ENCODE data around the gene TEX101. TPM values are rescaled to one million over a fixed set of nuclear protein-coding genes. Genes with fewer than 3 reads are reported as not detected.

Gene TEX101
- total and polyA plus RNA-seq, 2 donors (not counting 1 experiment from before 2014, with no cell fraction given) = not detected

DNA sequence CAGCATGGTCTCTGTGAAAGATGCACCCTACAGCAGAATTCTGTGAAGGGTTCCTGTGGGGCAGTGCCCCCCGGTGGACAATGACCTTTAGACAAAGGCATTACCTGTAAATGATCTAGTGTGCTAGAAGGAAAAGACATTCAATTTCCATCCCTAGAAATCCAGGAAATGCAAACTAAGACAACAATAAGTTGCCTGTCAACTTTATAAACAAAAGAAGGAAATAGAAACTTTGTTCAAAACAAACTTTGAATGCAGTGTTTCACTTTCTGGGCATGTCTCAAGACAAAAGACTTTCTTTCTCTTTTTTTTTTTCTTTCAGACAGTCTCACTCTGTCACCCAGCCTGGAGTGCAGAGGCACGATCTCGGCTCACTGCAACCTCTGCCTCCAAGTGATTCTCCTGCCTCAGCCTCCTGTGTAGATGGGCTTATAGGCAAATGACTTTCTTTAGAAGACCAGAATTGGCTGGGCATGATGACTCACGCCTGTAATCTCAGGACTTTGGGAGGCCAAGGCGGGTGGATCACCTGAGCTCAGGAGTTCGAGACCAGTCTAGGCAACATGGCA is 15.5 kb downstream of the TEX101 start:
- no peak for TF ChIP-seq EZH2 (IDR thresholded peaks at IDR 0.05; ENCODE audit: low read length, missing control alignments)
- TF ChIP-seq, protein P1, sequence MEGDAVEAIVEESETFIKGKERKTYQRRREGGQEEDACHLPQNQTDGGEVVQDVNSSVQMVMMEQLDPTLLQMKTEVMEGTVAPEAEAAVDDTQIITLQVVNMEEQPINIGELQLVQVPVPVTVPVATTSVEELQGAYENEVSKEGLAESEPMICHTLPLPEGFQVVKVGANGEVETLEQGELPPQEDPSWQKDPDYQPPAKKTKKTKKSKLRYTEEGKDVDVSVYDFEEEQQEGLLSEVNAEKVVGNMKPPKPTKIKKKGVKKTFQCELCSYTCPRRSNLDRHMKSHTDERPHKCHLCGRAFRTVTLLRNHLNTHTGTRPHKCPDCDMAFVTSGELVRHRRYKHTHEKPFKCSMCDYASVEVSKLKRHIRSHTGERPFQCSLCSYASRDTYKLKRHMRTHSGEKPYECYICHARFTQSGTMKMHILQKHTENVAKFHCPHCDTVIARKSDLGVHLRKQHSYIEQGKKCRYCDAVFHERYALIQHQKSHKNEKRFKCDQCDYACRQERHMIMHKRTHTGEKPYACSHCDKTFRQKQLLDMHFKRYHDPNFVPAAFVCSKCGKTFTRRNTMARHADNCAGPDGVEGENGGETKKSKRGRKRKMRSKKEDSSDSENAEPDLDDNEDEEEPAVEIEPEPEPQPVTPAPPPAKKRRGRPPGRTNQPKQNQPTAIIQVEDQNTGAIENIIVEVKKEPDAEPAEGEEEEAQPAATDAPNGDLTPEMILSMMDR (conservative IDR thresholded peaks at IDR 0.05 in 1 of 2, IDR thresholded peaks at IDR 0.05 in 1 of 2; ENCODE audit: low read depth in 1 of 2, low read length in 2 of 2) = no peak
- Histone ChIP-seq H3K36me3 (ENCODE audit: control insufficient read depth, insufficient read depth, low read length) (no peaks in the 10 kb centered on the region), H3K27me3 (ENCODE audit: control insufficient read depth, insufficient read depth, low read length) (no peaks in the 10 kb centered on the region), H3K4me1 (ENCODE audit: control insufficient read depth, extremely low read depth, insufficient read depth, low read length) (no peaks in the 10 kb centered on the region), H3K9me3 (ENCODE audit: control insufficient read depth, insufficient read depth, low read depth, low read length) (no peaks in the 10 kb centered on the region), H2AFZ (ENCODE audit: low read length) (no peak overlapping the region), H3K9ac (ENCODE audit: insufficient read depth, low read length) (no peak overlapping the region), H4K20me1 (ENCODE audit: control insufficient read depth, extremely low read depth, insufficient read depth, low read length) (no peaks in the 10 kb centered on the region), H3K4me2 (ENCODE audit: extremely low read depth, insufficient read depth, low read length) (no peak overlapping the region), H3K4me3 (replicated peaks in 1 of 4; ENCODE audit: control extremely low read depth in 1 of 4, insufficient read depth in 1 of 4, low read depth in 3 of 4, low read length in 4 of 4) (no peak overlapping the region), H3K79me2 (ENCODE audit: control insufficient read depth, insufficient read depth, low read length) (no peaks in the 10 kb centered on the region), H3K27ac (ENCODE audit: insufficient read depth, low read length) (no peak overlapping the region)
- DNase-seq (ENCODE audit: low read depth in 2 of 2) = peak in 1 of 2 donors; percentile 25

DNA sequence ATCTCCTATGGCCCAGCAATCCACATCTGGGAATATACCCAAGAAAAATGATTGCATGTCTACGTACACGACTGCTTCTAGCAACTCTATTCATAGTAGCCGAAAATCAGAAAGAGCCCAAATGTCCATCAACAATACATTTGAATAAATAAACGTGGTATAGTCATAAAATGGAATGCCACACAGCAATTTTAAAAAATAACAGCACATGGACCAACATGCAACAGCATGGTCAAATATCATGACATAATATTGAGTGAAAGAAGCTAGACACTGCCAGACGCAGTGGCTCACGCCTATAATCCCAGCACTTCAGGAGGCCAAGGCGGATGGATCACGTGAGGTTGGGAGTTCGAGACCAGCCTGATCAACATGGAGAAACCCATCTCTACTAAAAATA is 16.3 kb downstream of the TEX101 start:
- no peak overlapping the region for H3K9ac ChIP-seq (ENCODE audit: insufficient read depth, low read length)
- no peaks in the 10 kb centered on the region for H3K4me1 ChIP-seq (ENCODE audit: control insufficient read depth, extremely low read depth, insufficient read depth, low read length)
- TF ChIP-seq, protein P1 (conservative IDR thresholded peaks at IDR 0.05 in 1 of 2, IDR thresholded peaks at IDR 0.05 in 1 of 2; ENCODE audit: low read depth in 1 of 2, low read length in 2 of 2) = no peak
- TF ChIP-seq EZH2 (IDR thresholded peaks at IDR 0.05; ENCODE audit: low read length, missing control alignments) = no peak
- H3K36me3 ChIP-seq (ENCODE audit: control insufficient read depth, insufficient read depth, low read length) = no peaks in the 10 kb centered on the region
- no peak for DNase-seq (ENCODE audit: low read depth in 2 of 2)
- H3K79me2 ChIP-seq (ENCODE audit: control insufficient read depth, insufficient read depth, low read length) = no peaks in the 10 kb centered on the region
- H3K4me3 ChIP-seq (replicated peaks in 1 of 4; ENCODE audit: control extremely low read depth in 1 of 4, insufficient read depth in 1 of 4, low read depth in 3 of 4, low read length in 4 of 4) = no peak overlapping the region
- H3K9me3 ChIP-seq (ENCODE audit: control insufficient read depth, insufficient read depth, low read depth, low read length) = no peaks in the 10 kb centered on the region
- H2AFZ ChIP-seq (ENCODE audit: low read length) = no peak overlapping the region
- H3K27ac ChIP-seq (ENCODE audit: insufficient read depth, low read length) = no peak overlapping the region
- H3K4me2 ChIP-seq (ENCODE audit: extremely low read depth, insufficient read depth, low read length) = no peak overlapping the region
- no peaks in the 10 kb centered on the region for H4K20me1 ChIP-seq (ENCODE audit: control insufficient read depth, extremely low read depth, insufficient read depth, low read length)
- no peaks in the 10 kb centered on the region for H3K27me3 ChIP-seq (ENCODE audit: control insufficient read depth, insufficient read depth, low read length)

DNA sequence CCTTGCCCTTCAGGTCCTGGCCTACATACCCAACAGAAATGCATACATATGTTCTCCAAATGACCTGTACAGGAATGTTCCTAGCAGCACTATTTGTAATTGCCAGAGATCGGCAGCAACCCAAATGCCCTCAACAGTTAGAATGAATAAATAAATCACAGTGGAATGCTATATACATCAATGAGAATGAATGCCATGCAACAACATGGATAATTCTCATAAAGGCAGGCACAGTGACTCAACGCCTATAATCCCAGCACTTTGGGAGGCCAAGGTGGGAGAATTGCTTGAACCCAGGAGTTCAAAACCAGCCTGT is 18.6 kb downstream of the TEX101 start:
- H3K4me3 ChIP-seq (replicated peaks in 1 of 4; ENCODE audit: control extremely low read depth in 1 of 4, insufficient read depth in 1 of 4, low read depth in 3 of 4, low read length in 4 of 4) = no peak overlapping the region
- H3K9ac ChIP-seq (ENCODE audit: insufficient read depth, low read length) = no peak overlapping the region
- no peak overlapping the region for H3K27ac ChIP-seq (ENCODE audit: insufficient read depth, low read length)
- H2AFZ ChIP-seq (ENCODE audit: low read length) = no peak overlapping the region
- no peaks in the 10 kb centered on the region for H3K4me1 ChIP-seq (ENCODE audit: control insufficient read depth, extremely low read depth, insufficient read depth, low read length)
- TF ChIP-seq, protein P1 (conservative IDR thresholded peaks at IDR 0.05 in 1 of 2, IDR thresholded peaks at IDR 0.05 in 1 of 2; ENCODE audit: low read depth in 1 of 2, low read length in 2 of 2) = no peak
- TF ChIP-seq EZH2 (IDR thresholded peaks at IDR 0.05; ENCODE audit: low read length, missing control alignments) = no peak
- H4K20me1 ChIP-seq (ENCODE audit: control insufficient read depth, extremely low read depth, insufficient read depth, low read length) = no peaks in the 10 kb centered on the region
- H3K36me3 ChIP-seq (ENCODE audit: control insufficient read depth, insufficient read depth, low read length) = no peaks in the 10 kb centered on the region
- DNase-seq (ENCODE audit: low read depth in 2 of 2) = no peak
- no peak overlapping the region for H3K4me2 ChIP-seq (ENCODE audit: extremely low read depth, insufficient read depth, low read length)
- H3K79me2 ChIP-seq (ENCODE audit: control insufficient read depth, insufficient read depth, low read length) = no peaks in the 10 kb centered on the region
- H3K9me3 ChIP-seq (ENCODE audit: control insufficient read depth, insufficient read depth, low read depth, low read length) = no peaks in the 10 kb centered on the region
- H3K27me3 ChIP-seq (ENCODE audit: control insufficient read depth, insufficient read depth, low read length) = no peaks in the 10 kb centered on the region
